ENCODE measurements around the gene DENND4C. TPM values are rescaled to one million over a fixed set of nuclear protein-coding genes. Genes with fewer than 3 reads are reported as not detected.

The DENND4C gene
- total RNA-seq, 1 donor = 65.1 TPM

DNA sequence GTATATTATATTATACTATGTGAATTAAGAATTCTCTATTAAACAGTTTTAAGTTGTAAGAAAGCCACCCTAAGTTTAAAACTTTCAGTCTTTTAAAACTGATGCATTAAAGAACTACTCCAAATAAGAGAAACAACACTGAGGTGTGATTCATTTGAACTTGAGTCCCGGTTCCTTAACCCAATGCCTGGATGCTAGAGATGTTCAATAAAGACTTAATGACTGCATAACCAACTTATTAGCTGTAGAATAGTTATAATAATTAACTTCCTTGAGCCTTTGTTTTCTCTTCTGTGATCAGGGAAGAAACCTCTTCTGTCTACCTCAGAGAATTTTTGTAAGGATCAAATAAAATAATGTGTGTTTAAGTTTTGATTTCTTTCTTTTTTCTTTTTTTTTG is 45.3 kb upstream of the DENND4C start:
- no peak for TF ChIP-seq CTCF (IDR thresholded peaks at IDR 0.05; ENCODE audit: extremely low read depth, low read depth, low read length)
- H3K27ac ChIP-seq (ENCODE audit: low read depth, low read length) = no peak overlapping the region
- H2AFZ ChIP-seq (ENCODE audit: low read length) = no peak overlapping the region
- H3K4me3 ChIP-seq (ENCODE audit: insufficient read depth, low read length) = no peak overlapping the region
- H3K79me2 ChIP-seq (ENCODE audit: insufficient read depth, low read length) = no peaks in the 10 kb centered on the region
- no peak for DNase-seq (ENCODE audit: insufficient read length, low spot score, missing footprints)
- peaks cover 16% of the 10 kb centered on the region for H3K4me1 ChIP-seq (ENCODE audit: insufficient read depth, low read length)
- no peaks in the 10 kb centered on the region for H3K27me3 ChIP-seq (ENCODE audit: insufficient read depth, low read length)
- no peak overlapping the region for H3K4me2 ChIP-seq (ENCODE audit: insufficient read depth, low read length)
- no peaks in the 10 kb centered on the region for H4K20me1 ChIP-seq (ENCODE audit: insufficient read depth, low read length)
- no peaks in the 10 kb centered on the region for H3K9me3 ChIP-seq (ENCODE audit: low read depth, low read length)
- H3K36me3 ChIP-seq (ENCODE audit: insufficient read depth, low read length) = no peaks in the 10 kb centered on the region

DNA sequence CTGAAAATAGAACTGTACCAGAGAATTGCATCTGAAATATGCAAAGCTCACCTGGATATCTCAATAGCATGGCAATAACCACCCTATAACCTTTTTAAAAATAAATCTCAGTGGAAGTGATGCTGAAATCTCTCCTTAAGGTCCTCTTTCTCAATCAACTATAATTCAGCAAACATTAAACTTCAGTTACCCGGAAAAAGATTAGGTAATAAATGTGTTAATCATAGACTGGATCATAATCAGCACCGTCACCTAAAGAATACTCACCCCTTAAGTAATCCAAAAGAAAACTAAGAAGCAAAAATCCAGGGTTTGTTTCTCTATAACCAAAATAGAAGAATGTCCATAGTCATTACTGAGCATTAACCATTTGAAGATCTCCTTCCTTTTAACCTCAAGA is 44.3 kb upstream of the DENND4C start:
- peaks cover 16% of the 10 kb centered on the region for H3K4me1 ChIP-seq (ENCODE audit: insufficient read depth, low read length)
- no peaks in the 10 kb centered on the region for H3K79me2 ChIP-seq (ENCODE audit: insufficient read depth, low read length)
- no peak overlapping the region for H3K4me3 ChIP-seq (ENCODE audit: insufficient read depth, low read length)
- no peaks in the 10 kb centered on the region for H3K27me3 ChIP-seq (ENCODE audit: insufficient read depth, low read length)
- H3K4me2 ChIP-seq (ENCODE audit: insufficient read depth, low read length) = no peak overlapping the region
- TF ChIP-seq CTCF (IDR thresholded peaks at IDR 0.05; ENCODE audit: extremely low read depth, low read depth, low read length) = no peak
- no peaks in the 10 kb centered on the region for H3K9me3 ChIP-seq (ENCODE audit: low read depth, low read length)
- no peak overlapping the region for H2AFZ ChIP-seq (ENCODE audit: low read length)
- H3K36me3 ChIP-seq (ENCODE audit: insufficient read depth, low read length) = no peaks in the 10 kb centered on the region
- DNase-seq (ENCODE audit: insufficient read length, low spot score, missing footprints) = no peak
- no peak overlapping the region for H3K27ac ChIP-seq (ENCODE audit: low read depth, low read length)
- no peaks in the 10 kb centered on the region for H4K20me1 ChIP-seq (ENCODE audit: insufficient read depth, low read length)

DNA sequence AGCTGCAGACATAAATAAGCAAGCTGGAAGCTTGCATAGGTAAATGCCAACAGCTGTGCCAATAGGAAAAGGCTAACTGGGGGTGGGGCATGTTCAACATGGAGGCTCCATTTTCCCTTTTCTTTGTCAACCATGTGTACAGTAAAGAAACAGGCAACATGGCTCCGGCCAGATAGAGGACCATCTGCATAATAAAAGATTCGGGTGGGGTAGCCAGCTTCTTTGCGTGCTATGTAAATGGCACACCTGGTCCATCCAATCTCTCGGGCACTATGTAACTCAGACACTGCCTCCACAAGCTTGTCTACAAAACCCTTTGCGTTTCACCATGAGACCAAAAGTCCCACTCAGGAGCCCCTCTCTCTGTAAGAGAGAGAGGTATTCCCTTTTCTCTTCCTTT is 41.7 kb upstream of the DENND4C start:
- Histone ChIP-seq H3K27ac (ENCODE audit: low read depth, low read length) (no peak overlapping the region), H3K36me3 (ENCODE audit: insufficient read depth, low read length) (no peaks in the 10 kb centered on the region), H3K4me1 (ENCODE audit: insufficient read depth, low read length) (peaks cover 12% of the 10 kb centered on the region), H3K79me2 (ENCODE audit: insufficient read depth, low read length) (no peaks in the 10 kb centered on the region), H4K20me1 (ENCODE audit: insufficient read depth, low read length) (no peaks in the 10 kb centered on the region), H3K9me3 (ENCODE audit: low read depth, low read length) (no peaks in the 10 kb centered on the region), H3K27me3 (ENCODE audit: insufficient read depth, low read length) (no peaks in the 10 kb centered on the region), H2AFZ (ENCODE audit: low read length) (no peak overlapping the region), H3K4me3 (ENCODE audit: insufficient read depth, low read length) (no peak overlapping the region), H3K4me2 (ENCODE audit: insufficient read depth, low read length) (no peak overlapping the region)
- DNase-seq (ENCODE audit: insufficient read length, low spot score, missing footprints) = no peak
- no peak for TF ChIP-seq CTCF (IDR thresholded peaks at IDR 0.05; ENCODE audit: extremely low read depth, low read depth, low read length)

DNA sequence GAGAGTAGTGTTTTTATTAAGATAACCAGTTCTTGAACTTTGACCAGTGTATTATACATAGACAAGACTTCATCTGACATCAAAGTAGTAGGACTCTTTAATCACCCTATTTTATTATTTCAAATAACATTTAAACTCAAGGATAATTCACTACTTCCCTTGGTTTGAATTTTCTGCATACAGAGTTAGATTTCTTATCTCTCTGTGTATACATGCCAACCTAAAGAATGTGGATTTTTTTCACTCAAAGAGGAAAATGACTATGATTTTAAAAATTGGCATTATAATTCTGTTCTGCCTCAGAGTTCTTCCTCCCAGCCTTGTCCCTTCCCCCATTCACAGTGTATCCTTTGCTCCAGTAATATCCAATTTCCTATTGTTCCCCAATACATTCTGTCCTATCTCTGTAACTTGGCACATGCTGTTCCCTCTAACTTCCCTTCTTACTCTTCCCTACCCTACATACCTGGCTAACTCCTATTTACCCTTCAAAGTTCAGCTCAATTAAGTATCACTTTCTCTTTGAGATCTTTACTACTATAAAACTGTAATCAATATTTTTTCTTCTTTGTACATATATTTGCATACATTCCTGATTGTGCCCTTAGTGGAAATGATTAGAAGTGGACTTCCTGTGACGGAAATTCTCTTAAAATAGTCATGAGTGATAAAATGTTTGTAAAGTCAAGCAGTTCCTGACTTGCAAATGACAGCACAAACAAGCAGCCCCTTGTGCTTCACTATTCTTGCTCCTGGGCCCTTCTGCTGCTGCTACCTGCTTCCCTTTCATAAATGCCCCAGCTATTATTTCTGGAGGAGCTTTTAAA is 38.1 kb upstream of the DENND4C start:
- no peak overlapping the region for H2AFZ ChIP-seq (ENCODE audit: low read length)
- no peak overlapping the region for H3K4me2 ChIP-seq (ENCODE audit: insufficient read depth, low read length)
- no peaks in the 10 kb centered on the region for H3K27me3 ChIP-seq (ENCODE audit: insufficient read depth, low read length)
- no peaks in the 10 kb centered on the region for H4K20me1 ChIP-seq (ENCODE audit: insufficient read depth, low read length)
- H3K9me3 ChIP-seq (ENCODE audit: low read depth, low read length) = no peaks in the 10 kb centered on the region
- H3K27ac ChIP-seq (ENCODE audit: low read depth, low read length) = no peak overlapping the region
- H3K4me3 ChIP-seq (ENCODE audit: insufficient read depth, low read length) = no peak overlapping the region
- no peaks in the 10 kb centered on the region for H3K4me1 ChIP-seq (ENCODE audit: insufficient read depth, low read length)
- no peaks in the 10 kb centered on the region for H3K36me3 ChIP-seq (ENCODE audit: insufficient read depth, low read length)
- no peaks in the 10 kb centered on the region for H3K79me2 ChIP-seq (ENCODE audit: insufficient read depth, low read length)
- DNase-seq (ENCODE audit: insufficient read length, low spot score, missing footprints) = no peak
- no peak for TF ChIP-seq CTCF (IDR thresholded peaks at IDR 0.05; ENCODE audit: extremely low read depth, low read depth, low read length)

All from osteoblast (primary cell).